Measurements from ENCODE around the gene GPR37. TPM values are rescaled to one million over a fixed set of nuclear protein-coding genes. Genes with fewer than 3 reads are reported as not detected.

GPR37 gene
- total RNA-seq, 1 donor from 2014 or later = not detected

- no peak for TF ChIP-seq CTCF (IDR thresholded peaks at IDR 0.05)
- intact Hi-C loops (cut with micrococcal nuclease) = no loop called here
- Mint-ChIP-seq H3K4me1 (no peaks in the 10 kb centered on the region), H3K36me3 (ENCODE audit: low read depth) (no peaks in the 10 kb centered on the region), H3K27ac (no peak overlapping the region), H3K27me3 (no peaks in the 10 kb centered on the region), H3K4me3 (no peak overlapping the region), H3K9me3 (no peaks in the 10 kb centered on the region)
- ChIA-PET POLR2A (no interaction called here), CTCF (no interaction called here)
- ATAC-seq (ENCODE audit: low read depth) (no peak), DNase-seq (no peak)
These were observed 14.5 kb upstream of the GPR37 start for GRCh38 chr7:124780056-124780455.

- Mint-ChIP-seq H3K27ac (no peak overlapping the region), H3K36me3 (ENCODE audit: low read depth) (no peaks in the 10 kb centered on the region), H3K4me3 (no peak overlapping the region), H3K27me3 (no peaks in the 10 kb centered on the region), H3K4me1 (no peaks in the 10 kb centered on the region), H3K9me3 (no peaks in the 10 kb centered on the region)
- DNase-seq (no peak), ATAC-seq (ENCODE audit: low read depth) (no peak)
- POLR2A ChIA-PET = no interaction called here
- CTCF ChIA-PET = no interaction called here
- no peak for TF ChIP-seq CTCF (IDR thresholded peaks at IDR 0.05)
- intact Hi-C loops (cut with micrococcal nuclease) = no loop called here
These were observed 14.0 kb upstream of the GPR37 start for GRCh38 chr7:124779620-124780019.

- intact Hi-C loops (cut with micrococcal nuclease) = no loop called here
- no peaks in the 10 kb centered on the region for H3K9me3 Mint-ChIP-seq
- no peaks in the 10 kb centered on the region for H3K4me1 Mint-ChIP-seq
- TF ChIP-seq CTCF (IDR thresholded peaks at IDR 0.05) = no peak
- CTCF ChIA-PET = no interaction called here
- no peaks in the 10 kb centered on the region for H3K27me3 Mint-ChIP-seq
- POLR2A ChIA-PET = no interaction called here
- H3K36me3 Mint-ChIP-seq (ENCODE audit: low read depth) = no peaks in the 10 kb centered on the region
- H3K27ac Mint-ChIP-seq = no peak overlapping the region
- no peak overlapping the region for H3K4me3 Mint-ChIP-seq
- DNase-seq (no peak), ATAC-seq (ENCODE audit: low read depth) (no peak)
These were observed 13.6 kb upstream of the GPR37 start for GRCh38 chr7:124779194-124779593.

- TF ChIP-seq CTCF (IDR thresholded peaks at IDR 0.05) = no peak
- Mint-ChIP-seq H3K36me3 (ENCODE audit: low read depth) (no peaks in the 10 kb centered on the region), H3K27me3 (no peaks in the 10 kb centered on the region), H3K27ac (no peak overlapping the region), H3K9me3 (no peaks in the 10 kb centered on the region), H3K4me3 (no peak overlapping the region), H3K4me1 (no peaks in the 10 kb centered on the region)
- intact Hi-C loops (cut with micrococcal nuclease) = no loop called here
- ATAC-seq (ENCODE audit: low read depth) (no peak), DNase-seq (no peak)
- ChIA-PET POLR2A (no interaction called here), CTCF (no interaction called here)
These were observed 11.7 kb upstream of the GPR37 start for GRCh38 chr7:124777268-124777667.

GRCh38 chr7:124776153-124776552, 10.6 kb upstream of the GPR37 start:
- intact Hi-C loops (cut with micrococcal nuclease) = no loop called here
- no peak for DNase-seq
- POLR2A ChIA-PET = no interaction called here
- Mint-ChIP-seq H3K27me3 (no peaks in the 10 kb centered on the region), H3K27ac (no peak overlapping the region), H3K4me1 (no peaks in the 10 kb centered on the region), H3K4me3 (no peak overlapping the region), H3K36me3 (ENCODE audit: low read depth) (no peaks in the 10 kb centered on the region), H3K9me3 (no peaks in the 10 kb centered on the region)
- no peak for TF ChIP-seq CTCF (IDR thresholded peaks at IDR 0.05)
- no peak for ATAC-seq (ENCODE audit: low read depth)
- CTCF ChIA-PET = no interaction called here

Measured in activated B cell treated with CpG ODN at 0.5 μM for 24 hours (primary cell).